GM12891 (cell line): ENCODE measurements around the gene TAAR1.
"Not testable (repeated sequence)": the region's sequence is repeated elsewhere in the genome, so short reads cannot be mapped to it uniquely, and the experiment has no call there.

Source experiments
- PAX5 ChIP-seq: IDR thresholded peaks from 2 replicates; pipeline ENCODE4 v1.6.1; 2011; ENCODE audit warnings: low read length, moderate library complexity, mild to moderate bottlenecking; ENCODE audit not compliant: insufficient read depth, severe bottlenecking
- POLR2A ChIP-seq: IDR thresholded peaks from 2 replicates; pipeline ENCODE4 v1.6.1; 2011; ENCODE audit warnings: low read depth, low read length, control low read depth
- POLR2AphosphoS5 ChIP-seq: IDR thresholded peaks from 2 replicates; pipeline ENCODE4 v1.6.1; 2011; ENCODE audit warnings: low read depth, low read length, control low read depth
- POU2F2 ChIP-seq: IDR thresholded peaks from 2 replicates; pipeline ENCODE4 v1.6.1; 2011; ENCODE audit warnings: low read depth, mild to moderate bottlenecking, control low read depth, low read length, moderate library complexity
- SPI1 ChIP-seq: IDR thresholded peaks from 2 replicates; pipeline ENCODE4 v1.6.1; 2011; ENCODE audit warnings: low read depth, low read length, control low read depth
- TAF1 ChIP-seq: IDR thresholded peaks from 2 replicates; pipeline ENCODE4 v1.6.1; 2011; ENCODE audit warnings: low read depth, low read length, control low read depth

GRCh38 chr6:132637135-132637534 is 21.8 kb downstream of the TAAR1 start:
- not testable (repeated sequence) for TF ChIP-seq POLR2AphosphoS5, POLR2A, TAF1, PAX5, SPI1, POU2F2
